OCI-LY1 (cell line): ENCODE results near the gene YWHAQ.

Experiments used
- EZH2 ChIP-seq: fragments of 200-600 bp; sonication (generic), shearing (Covaris generic); IDR thresholded peaks from 2 replicates; pipeline ENCODE4 v1.8.0; 2017; ENCODE audit warnings: borderline replicate concordance, mixed run types, mild to moderate bottlenecking, antibody characterized with exemption, low read length, moderate library complexity, mixed read lengths
- TF ChIP-seq, protein P1 (sequence below): fragments of 200-600 bp; sonication (generic), shearing (Covaris generic); IDR thresholded peaks from 2 replicates; pipeline ENCODE4 v1.5.1; 2017; ENCODE audit warnings: mild to moderate bottlenecking, antibody characterized with exemption, low read length, moderate library complexity, mixed read lengths

DNA sequence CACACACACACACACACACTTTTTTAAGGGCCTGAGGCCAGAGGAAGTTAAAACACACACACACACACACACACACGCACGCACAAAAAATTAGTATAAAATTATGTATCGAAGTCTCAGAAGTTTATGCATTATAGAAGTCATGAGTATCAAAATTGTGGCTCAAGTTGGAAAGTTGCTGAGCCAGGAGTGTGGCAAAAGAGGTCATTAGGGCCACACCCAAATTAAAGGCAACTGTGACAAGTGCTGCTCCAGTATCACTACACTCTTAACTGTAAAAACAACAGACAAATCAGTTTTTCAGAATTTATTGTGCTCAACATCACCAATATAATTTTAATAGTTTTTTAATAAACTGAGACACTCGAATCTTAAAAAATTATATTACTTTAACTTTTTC, 36.9 kb downstream of the YWHAQ start:
- TF ChIP-seq, protein P1, sequence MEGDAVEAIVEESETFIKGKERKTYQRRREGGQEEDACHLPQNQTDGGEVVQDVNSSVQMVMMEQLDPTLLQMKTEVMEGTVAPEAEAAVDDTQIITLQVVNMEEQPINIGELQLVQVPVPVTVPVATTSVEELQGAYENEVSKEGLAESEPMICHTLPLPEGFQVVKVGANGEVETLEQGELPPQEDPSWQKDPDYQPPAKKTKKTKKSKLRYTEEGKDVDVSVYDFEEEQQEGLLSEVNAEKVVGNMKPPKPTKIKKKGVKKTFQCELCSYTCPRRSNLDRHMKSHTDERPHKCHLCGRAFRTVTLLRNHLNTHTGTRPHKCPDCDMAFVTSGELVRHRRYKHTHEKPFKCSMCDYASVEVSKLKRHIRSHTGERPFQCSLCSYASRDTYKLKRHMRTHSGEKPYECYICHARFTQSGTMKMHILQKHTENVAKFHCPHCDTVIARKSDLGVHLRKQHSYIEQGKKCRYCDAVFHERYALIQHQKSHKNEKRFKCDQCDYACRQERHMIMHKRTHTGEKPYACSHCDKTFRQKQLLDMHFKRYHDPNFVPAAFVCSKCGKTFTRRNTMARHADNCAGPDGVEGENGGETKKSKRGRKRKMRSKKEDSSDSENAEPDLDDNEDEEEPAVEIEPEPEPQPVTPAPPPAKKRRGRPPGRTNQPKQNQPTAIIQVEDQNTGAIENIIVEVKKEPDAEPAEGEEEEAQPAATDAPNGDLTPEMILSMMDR: no peak
- TF ChIP-seq EZH2: no peak
